ENCODE data around the gene LGR6. TPM values are rescaled to one million over a fixed set of nuclear protein-coding genes. Genes with fewer than 3 reads are reported as not detected.

LGR6 gene
- total RNA-seq, 1 donor from 2014 or later = 3.1 TPM

- Mint-ChIP-seq H3K36me3 (no peaks in the 10 kb centered on the region), H3K4me1 (peaks cover 38% of the 10 kb centered on the region), H3K4me3 (no peak overlapping the region), H3K27me3 (ENCODE audit: low read depth) (no peaks in the 10 kb centered on the region), H3K9me3 (no peaks in the 10 kb centered on the region), H3K27ac (no peak overlapping the region)
- DNase-seq (ENCODE audit: low spot score in 2 of 2, unreplicated experiment in 2 of 2) = no peak
- TF ChIP-seq, protein P1, sequence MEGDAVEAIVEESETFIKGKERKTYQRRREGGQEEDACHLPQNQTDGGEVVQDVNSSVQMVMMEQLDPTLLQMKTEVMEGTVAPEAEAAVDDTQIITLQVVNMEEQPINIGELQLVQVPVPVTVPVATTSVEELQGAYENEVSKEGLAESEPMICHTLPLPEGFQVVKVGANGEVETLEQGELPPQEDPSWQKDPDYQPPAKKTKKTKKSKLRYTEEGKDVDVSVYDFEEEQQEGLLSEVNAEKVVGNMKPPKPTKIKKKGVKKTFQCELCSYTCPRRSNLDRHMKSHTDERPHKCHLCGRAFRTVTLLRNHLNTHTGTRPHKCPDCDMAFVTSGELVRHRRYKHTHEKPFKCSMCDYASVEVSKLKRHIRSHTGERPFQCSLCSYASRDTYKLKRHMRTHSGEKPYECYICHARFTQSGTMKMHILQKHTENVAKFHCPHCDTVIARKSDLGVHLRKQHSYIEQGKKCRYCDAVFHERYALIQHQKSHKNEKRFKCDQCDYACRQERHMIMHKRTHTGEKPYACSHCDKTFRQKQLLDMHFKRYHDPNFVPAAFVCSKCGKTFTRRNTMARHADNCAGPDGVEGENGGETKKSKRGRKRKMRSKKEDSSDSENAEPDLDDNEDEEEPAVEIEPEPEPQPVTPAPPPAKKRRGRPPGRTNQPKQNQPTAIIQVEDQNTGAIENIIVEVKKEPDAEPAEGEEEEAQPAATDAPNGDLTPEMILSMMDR (IDR thresholded peaks at IDR 0.05; ENCODE audit: unreplicated experiment) = no peak
These were observed 31.5 kb downstream of the LGR6 start for GRCh38 chr1:202225131-202225530.

GRCh38 chr1:202227053-202227672 is 33.6 kb downstream of the LGR6 start:
- Mint-ChIP-seq H3K9me3 (no peaks in the 10 kb centered on the region), H3K36me3 (no peaks in the 10 kb centered on the region), H3K4me1 (peaks cover 33% of the 10 kb centered on the region), H3K27me3 (ENCODE audit: low read depth) (no peaks in the 10 kb centered on the region), H3K4me3 (no peak overlapping the region), H3K27ac (no peak overlapping the region)
- no peak for DNase-seq (ENCODE audit: low spot score in 2 of 2, unreplicated experiment in 2 of 2)
- TF ChIP-seq, protein P1 (IDR thresholded peaks at IDR 0.05; ENCODE audit: unreplicated experiment) = no peak

- no peaks in the 10 kb centered on the region for H3K27me3 Mint-ChIP-seq (ENCODE audit: low read depth)
- no peak overlapping the region for H3K4me3 Mint-ChIP-seq
- peaks cover 27% of the 10 kb centered on the region for H3K4me1 Mint-ChIP-seq
- H3K27ac Mint-ChIP-seq = no peak overlapping the region
- TF ChIP-seq, protein P1 (IDR thresholded peaks at IDR 0.05; ENCODE audit: unreplicated experiment) = no peak
- H3K36me3 Mint-ChIP-seq = no peaks in the 10 kb centered on the region
- no peak for DNase-seq (ENCODE audit: low spot score in 2 of 2, unreplicated experiment in 2 of 2)
- H3K9me3 Mint-ChIP-seq = no peaks in the 10 kb centered on the region
These were observed 34.4 kb downstream of the LGR6 start for GRCh38 chr1:202227997-202228401.

- no peaks in the 10 kb centered on the region for H3K36me3 Mint-ChIP-seq
- H3K27ac Mint-ChIP-seq = no peak overlapping the region
These were observed 35.0 kb downstream of the LGR6 start for GRCh38 chr1:202228484-202229122.

GRCh38 chr1:202229376-202229775 is 35.8 kb downstream of the LGR6 start:
- no peak overlapping the region for H3K4me3 Mint-ChIP-seq
- no peaks in the 10 kb centered on the region for H3K9me3 Mint-ChIP-seq
- no peak for DNase-seq (ENCODE audit: low spot score in 2 of 2, unreplicated experiment in 2 of 2)
- H3K27me3 Mint-ChIP-seq (ENCODE audit: low read depth) = no peaks in the 10 kb centered on the region
- peaks cover 16% of the 10 kb centered on the region for H3K4me1 Mint-ChIP-seq
- TF ChIP-seq, protein P1 (IDR thresholded peaks at IDR 0.05; ENCODE audit: unreplicated experiment) = no peak
- H3K36me3 Mint-ChIP-seq = no peaks in the 10 kb centered on the region
- peak overlapping the region; percentile 18 for H3K27ac Mint-ChIP-seq

More at GRCh38 chr1:202228484-202229122, 35.0 kb downstream of the LGR6 start:
- no peak overlapping the region for H3K4me3 Mint-ChIP-seq
- TF ChIP-seq, protein P1 (IDR thresholded peaks at IDR 0.05; ENCODE audit: unreplicated experiment) = no peak
- DNase-seq (ENCODE audit: low spot score in 2 of 2, unreplicated experiment in 2 of 2) = no peak
- H3K4me1 Mint-ChIP-seq = peaks cover 21% of the 10 kb centered on the region
- H3K27me3 Mint-ChIP-seq (ENCODE audit: low read depth) = no peaks in the 10 kb centered on the region
- no peaks in the 10 kb centered on the region for H3K9me3 Mint-ChIP-seq

Data from mesothelial cell of epicardium (in vitro differentiated cells).